ENCODE results near the gene IFT20.

IFT20 gene

GRCh38 chr17:28335201-28335958, at the start of gene IFT20, which contains the start of gene TNFAIP1:
TSS of gene IFT20 (minus strand) at chr17:28335472. CDS start at chr17:28331985, 3,487 bp downstream.
TSS of gene TNFAIP1 (plus strand) at chr17:28335761. CDS start at chr17:28339522, 3,761 bp downstream.
- FAIRE-seq (peak; percentile 92), DNase-seq (ENCODE audit: low spot score) (peak; percentile 98)

- no peak for FAIRE-seq
Observed at GRCh38 chr17:28385037-28385400, 49.7 kb upstream of the IFT20 start.

GRCh38 chr17:28384281-28385036, 49.2 kb upstream of the IFT20 start:
- FAIRE-seq, result no peak
- DNase-seq (ENCODE audit: low spot score), result no peak

More at GRCh38 chr17:28385037-28385400, 49.7 kb upstream of the IFT20 start:
- DNase-seq (ENCODE audit: low spot score), result no peak

GRCh38 chr17:28381141-28381825, 46.0 kb upstream of the IFT20 start:
- FAIRE-seq (no peak), DNase-seq (ENCODE audit: low spot score) (no peak)

- FAIRE-seq, result no peak
Observed at GRCh38 chr17:28379814-28380801, 44.8 kb upstream of the IFT20 start.

GRCh38 chr17:28372945-28373274, 37.6 kb upstream of the IFT20 start:
- DNase-seq (ENCODE audit: low spot score) (no peak), FAIRE-seq (no peak)

More at GRCh38 chr17:28379814-28380801, 44.8 kb upstream of the IFT20 start:
- DNase-seq (ENCODE audit: low spot score), result no peak

- no peak for FAIRE-seq
- no peak for DNase-seq (ENCODE audit: low spot score)
Observed at GRCh38 chr17:28372203-28372944, 37.1 kb upstream of the IFT20 start.

- no peak for DNase-seq (ENCODE audit: low spot score)
- FAIRE-seq, result no peak
Observed at GRCh38 chr17:28371245-28372202, 36.3 kb upstream of the IFT20 start, which contains the start of gene SARM1. TSS of gene SARM1 (plus strand) at chr17:28371694. CDS start at chr17:28372033, 339 bp downstream.

GRCh38 chr17:28370744-28371103, 35.5 kb upstream of the IFT20 start:
- DNase-seq (ENCODE audit: low spot score) (no peak), FAIRE-seq (no peak)

- no peak for FAIRE-seq
- DNase-seq (ENCODE audit: low spot score), result peak; percentile 44
Observed at GRCh38 chr17:28370035-28370743, 34.9 kb upstream of the IFT20 start, which contains the start of gene VTN. TSS of gene VTN (minus strand) at chr17:28370307. CDS start at chr17:28370203, 104 bp downstream.

- no peak for DNase-seq (ENCODE audit: low spot score)
- FAIRE-seq, result no peak
Observed at GRCh38 chr17:28369684-28370034, 34.4 kb upstream of the IFT20 start.

GRCh38 chr17:28368915-28369683, 33.8 kb upstream of the IFT20 start:
- FAIRE-seq (no peak), DNase-seq (ENCODE audit: low spot score) (no peak)

- FAIRE-seq (no peak), DNase-seq (ENCODE audit: low spot score) (no peak)
Observed at GRCh38 chr17:28368306-28368831, 33.1 kb upstream of the IFT20 start.

GRCh38 chr17:28367641-28368305, 32.5 kb upstream of the IFT20 start:
- DNase-seq (ENCODE audit: low spot score) (no peak), FAIRE-seq (no peak)

GRCh38 chr17:28366605-28367004, 31.3 kb upstream of the IFT20 start:
- FAIRE-seq, result no peak
- no peak for DNase-seq (ENCODE audit: low spot score)

- FAIRE-seq (no peak), DNase-seq (ENCODE audit: low spot score) (no peak)
Observed at GRCh38 chr17:28365487-28365886, 30.2 kb upstream of the IFT20 start.
